ENCODE measurements around the gene HOXC10. TPM values are rescaled to one million over a fixed set of nuclear protein-coding genes. Genes with fewer than 3 reads are reported as not detected.

HOXC10 gene
- total RNA-seq, 6 donors from 2014 or later, result not detected

- 15 to 26% methylated on average over 17 to 22 of the region's 22 CpGs for WGBS, 2 donors
Observed at GRCh38 chr12:54006559-54007220, 21.7 kb downstream of the HOXC10 start.

DNA sequence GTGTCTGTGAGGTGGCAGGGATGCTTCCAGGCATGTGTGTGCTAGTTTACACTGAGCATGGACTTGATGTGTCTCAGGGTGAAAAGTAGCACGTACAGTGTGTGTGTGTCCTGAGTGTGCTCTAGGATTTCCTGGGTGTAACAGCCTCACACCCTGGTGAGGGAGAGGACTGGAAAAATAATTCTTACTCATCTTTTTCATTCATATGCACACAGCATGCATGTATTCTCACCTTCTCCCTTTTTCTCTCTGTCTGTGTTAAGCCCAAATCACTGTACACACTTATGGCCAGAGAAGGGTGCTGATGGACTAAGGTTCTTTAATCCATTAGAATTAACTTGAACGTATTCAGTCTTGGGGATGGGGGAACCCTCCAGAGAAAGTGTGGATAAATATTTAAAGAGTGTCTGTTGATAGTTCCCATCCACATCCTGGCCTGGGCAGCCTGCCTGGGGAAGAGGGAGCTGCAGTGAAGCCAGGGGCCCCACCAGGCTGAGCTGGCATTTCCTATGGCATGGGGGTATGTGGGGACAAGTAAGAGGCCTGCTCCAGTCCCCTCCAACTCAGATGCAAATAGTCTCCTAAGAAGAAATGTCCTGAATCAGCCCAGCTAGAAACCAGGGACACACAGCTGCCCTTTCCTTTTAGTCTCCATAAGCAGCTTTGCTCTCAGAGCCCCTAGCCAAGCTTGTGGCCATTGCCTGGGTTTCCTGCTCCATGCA is 22.8 kb downstream of the HOXC10 start:
- TF ChIP-seq POLR2A (IDR thresholded peaks at IDR 0.05), result no peak
- no peak for TF ChIP-seq POLR2AphosphoS5 (IDR thresholded peaks at IDR 0.05)
- TF ChIP-seq EP300 (IDR thresholded peaks at IDR 0.05), result no peak
- TF ChIP-seq CTCF (IDR thresholded peaks at IDR 0.05), result no peak
- peaks cover 3 to 89% (median 46%) of the 10 kb centered on the region in 4 donors for H3K27me3 ChIP-seq
- no peaks in the 10 kb centered on the region for H3K9me3 ChIP-seq
- no peak overlapping the region for H3K4me3 ChIP-seq
- DNase-seq (no peak), ATAC-seq (ENCODE audit: low FRiP score in 2 of 2) (no peak)
- no peaks in the 10 kb centered on the region for H3K36me3 ChIP-seq
- H3K27ac ChIP-seq, result no peak overlapping the region
- H3K4me1 ChIP-seq, result peaks cover 13 to 27% (median 17%) of the 10 kb centered on the region in 4 donors
- 25 to 41% methylated on average over 2 of the region's 2 CpGs for WGBS, 2 donors

More at GRCh38 chr12:54006559-54007220, 21.7 kb downstream of the HOXC10 start:
- H3K36me3 ChIP-seq, result no peaks in the 10 kb centered on the region
- H3K27ac ChIP-seq, result no peak overlapping the region
- DNase-seq (peak in 1 of 2 donors; percentile 57), ATAC-seq (ENCODE audit: low FRiP score in 2 of 2) (no peak)
- no peaks in the 10 kb centered on the region for H3K9me3 ChIP-seq
- TF ChIP-seq EP300 (IDR thresholded peaks at IDR 0.05) (no peak), POLR2AphosphoS5 (IDR thresholded peaks at IDR 0.05) (no peak), CTCF (IDR thresholded peaks at IDR 0.05) (no peak), POLR2A (IDR thresholded peaks at IDR 0.05) (no peak)
- H3K27me3 ChIP-seq, result peaks cover 3 to 92% (median 47%) of the 10 kb centered on the region in 4 donors
- peaks cover 13 to 27% (median 17%) of the 10 kb centered on the region in 4 donors for H3K4me1 ChIP-seq
- peak overlapping the region in 3 of 4 donors; percentile 19 to 42 (median 37) for H3K4me3 ChIP-seq

DNA sequence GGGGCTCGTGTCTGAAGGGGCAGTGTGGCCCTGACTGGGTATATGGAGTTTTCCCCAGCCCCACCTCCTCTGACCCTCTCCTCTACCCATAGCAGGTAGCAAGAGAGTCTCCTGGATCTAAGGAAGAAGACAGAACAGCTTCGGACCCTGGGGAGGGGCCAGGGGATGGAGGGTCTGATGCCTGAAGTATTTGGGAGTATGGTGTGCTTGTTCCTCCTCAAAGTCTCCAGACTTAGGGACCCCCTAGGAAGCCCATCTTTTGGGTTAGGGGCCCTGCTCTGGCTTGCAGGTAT is 23.3 kb downstream of the HOXC10 start:
- no peak for ATAC-seq (ENCODE audit: low FRiP score in 2 of 2)
- Histone ChIP-seq H3K4me3 (no peak overlapping the region), H3K9me3 (no peaks in the 10 kb centered on the region), H3K27me3 (peaks cover 3 to 89% (median 46%) of the 10 kb centered on the region in 4 donors), H3K4me1 (peaks cover 13 to 27% (median 17%) of the 10 kb centered on the region in 4 donors), H3K36me3 (no peaks in the 10 kb centered on the region), H3K27ac (no peak overlapping the region)
- no peak for TF ChIP-seq CTCF (IDR thresholded peaks at IDR 0.05)
- TF ChIP-seq POLR2A (IDR thresholded peaks at IDR 0.05), result no peak
- TF ChIP-seq POLR2AphosphoS5 (IDR thresholded peaks at IDR 0.05), result no peak
- TF ChIP-seq EP300 (IDR thresholded peaks at IDR 0.05), result no peak
- DNase-seq, result no peak
- WGBS, 2 donors, result 13 to 28% methylated on average over 2 of the region's 2 CpGs

- WGBS, 2 donors, result 3 to 4% methylated on average over 19 to 39 of the region's 51 CpGs
- Histone ChIP-seq H3K27me3 (peaks cover 3 to 88% (median 44%) of the 10 kb centered on the region in 4 donors), H3K4me3 (peak overlapping the region in 2 of 4 donors; percentile 5 to 15), H3K36me3 (no peaks in the 10 kb centered on the region), H3K9me3 (no peaks in the 10 kb centered on the region), H3K27ac (no peak overlapping the region), H3K4me1 (peaks cover 14 to 31% (median 20%) of the 10 kb centered on the region in 4 donors)
- ATAC-seq (ENCODE audit: low FRiP score in 2 of 2), result peak in 1 of 2 donors; percentile 27
- TF ChIP-seq POLR2AphosphoS5 (IDR thresholded peaks at IDR 0.05), result no peak
- TF ChIP-seq POLR2A (IDR thresholded peaks at IDR 0.05), result no peak
- TF ChIP-seq EP300 (IDR thresholded peaks at IDR 0.05), result no peak
- no peak for TF ChIP-seq CTCF (IDR thresholded peaks at IDR 0.05)
- peak in 1 of 2 donors; percentile 86 for DNase-seq
Observed at GRCh38 chr12:54009171-54010052, 24.5 kb downstream of the HOXC10 start.
